NCI-H187 treated with DMSO at 0.1 percent for 48 hours (cell line): Measurements from ENCODE around the gene KCMF1.

ENCODE experiments used
- DNase-seq: peaks from one replicate; lab custom pipeline; 2025; lab: John Stamatoyannopoulos, UW

The KCMF1 gene

GRCh38 chr2:84956334-84957297 is 14.3 kb upstream of the KCMF1 start:
- no peak for DNase-seq

GRCh38 chr2:84957771-84958134 is 13.2 kb upstream of the KCMF1 start:
- DNase-seq: no peak

GRCh38 chr2:84958135-84959059 is 12.6 kb upstream of the KCMF1 start:
- DNase-seq: no peak

DNA sequence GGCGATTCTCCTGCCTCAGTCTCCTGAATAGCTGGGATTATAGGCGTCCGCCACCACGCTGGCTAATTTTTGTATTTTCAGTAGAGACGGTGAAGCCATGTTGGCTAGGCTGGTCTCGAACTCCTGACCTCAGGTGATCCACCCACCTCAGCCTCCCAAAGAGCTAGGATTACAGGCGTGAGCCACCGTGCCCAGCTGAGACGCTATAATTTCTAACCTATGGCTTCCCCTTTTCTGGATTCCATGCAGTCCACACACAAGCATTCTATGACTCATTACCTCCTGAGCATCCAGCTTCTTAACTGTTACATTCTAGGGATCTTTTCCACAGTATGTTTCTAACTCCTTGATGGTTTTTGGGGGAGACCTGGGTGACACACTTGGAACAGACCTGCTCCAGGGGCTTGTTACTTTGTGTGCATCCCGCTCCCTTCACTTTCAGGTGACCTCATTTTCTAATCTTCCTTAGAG is 11.8 kb upstream of the KCMF1 start:
- no peak for DNase-seq

GRCh38 chr2:84959566-84960506 is 11.1 kb upstream of the KCMF1 start:
- no peak for DNase-seq

- DNase-seq: no peak
Measured at GRCh38 chr2:84962917-84963316, 8.0 kb upstream of the KCMF1 start.

DNA sequence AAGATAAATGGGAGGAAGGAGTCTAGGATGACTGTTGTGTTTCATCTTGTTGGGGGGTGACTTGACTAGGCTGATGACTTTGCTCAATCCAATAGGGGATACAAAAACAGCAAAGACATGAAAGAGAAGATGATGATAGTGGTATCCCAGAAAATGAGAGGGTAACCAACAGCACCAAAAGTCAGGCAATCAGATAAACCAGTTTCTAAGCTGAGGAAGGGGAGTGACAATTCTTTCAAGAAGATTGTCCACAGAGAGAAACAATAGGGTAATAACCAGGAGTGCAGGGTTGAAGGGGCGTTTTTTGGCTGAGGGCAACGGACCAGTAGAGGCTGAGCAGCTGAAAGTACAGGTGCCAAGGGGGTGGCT is 7.7 kb upstream of the KCMF1 start:
- no peak for DNase-seq

GRCh38 chr2:84963692-84964405 is 7.1 kb upstream of the KCMF1 start:
- DNase-seq: no peak

DNA sequence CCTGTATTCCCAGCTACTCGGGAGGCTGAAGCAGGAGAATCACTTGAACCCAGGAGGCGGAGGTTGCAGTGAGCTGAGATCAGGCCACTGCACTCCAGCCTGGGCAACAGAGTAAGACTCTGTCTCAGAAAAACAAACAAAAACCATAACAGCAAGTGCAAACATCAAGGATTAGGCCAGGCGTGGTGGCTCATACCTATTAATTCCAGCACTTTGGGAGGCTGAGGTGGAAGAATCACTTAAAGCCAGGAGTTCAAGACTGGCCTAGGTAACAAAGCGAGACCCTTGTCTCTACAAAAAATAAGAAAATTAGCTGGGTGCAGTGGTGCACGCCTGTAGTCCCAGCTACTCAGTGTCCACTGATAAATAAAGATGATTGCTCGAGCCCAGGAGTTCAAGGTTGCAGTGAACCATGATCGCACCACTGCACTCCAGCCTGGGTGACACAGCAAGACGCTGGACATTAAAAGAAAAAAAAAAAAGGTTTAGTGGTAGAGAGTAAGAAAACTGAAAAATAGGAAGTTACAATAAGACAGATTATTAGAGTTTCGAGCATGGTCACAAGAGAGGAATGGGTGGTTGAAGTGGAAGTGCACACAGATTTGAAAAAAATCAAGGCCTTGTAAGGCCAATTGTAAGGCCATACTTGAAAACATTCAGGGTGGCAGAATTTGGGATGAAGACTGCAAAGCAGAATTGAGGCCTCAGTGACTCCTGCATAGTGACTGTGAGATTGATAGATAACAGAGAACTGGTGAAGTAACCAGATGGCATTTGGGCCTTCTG is 6.4 kb upstream of the KCMF1 start:
- DNase-seq: no peak

DNA sequence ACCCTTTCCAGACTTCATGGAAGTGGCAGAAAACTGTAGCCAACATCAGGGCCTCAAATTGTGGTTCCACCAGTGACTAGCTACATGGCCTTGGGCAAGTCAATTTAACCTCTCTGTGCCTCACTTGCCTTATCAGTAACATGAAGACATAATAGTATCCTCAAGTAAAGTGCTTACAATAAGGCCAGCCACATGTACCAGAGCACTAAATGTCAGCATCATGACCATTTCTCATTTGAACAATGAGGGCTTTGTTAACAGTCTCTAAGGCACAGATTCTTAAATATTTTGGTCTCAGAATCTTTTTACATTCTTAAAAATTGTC is 5.8 kb upstream of the KCMF1 start:
- no peak for DNase-seq

DNA sequence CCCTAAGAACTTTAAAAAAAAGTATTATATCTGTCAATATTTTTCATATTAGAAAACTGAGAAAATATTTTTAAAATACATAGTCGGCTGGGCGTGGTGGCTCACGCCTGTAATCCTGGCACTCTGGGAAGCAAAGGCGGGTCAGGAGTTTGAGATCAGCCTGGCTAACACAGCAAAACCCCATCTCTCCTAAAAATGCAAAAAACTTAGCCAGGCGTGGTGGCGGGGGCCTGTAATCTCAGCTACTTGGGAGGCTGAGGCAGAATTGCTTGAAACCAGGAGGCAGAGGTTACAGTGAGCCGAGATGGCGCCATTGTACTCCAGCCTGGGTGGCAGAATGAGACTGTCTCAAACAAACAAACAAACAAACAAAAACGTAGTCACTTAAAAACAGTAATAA is 5.1 kb upstream of the KCMF1 start:
- DNase-seq: no peak

- no peak for DNase-seq
Measured at GRCh38 chr2:84966731-84967130, 4.2 kb upstream of the KCMF1 start.

- no peak for DNase-seq
Measured at GRCh38 chr2:84969511-84970209, 1.3 kb upstream of the KCMF1 start.

DNA sequence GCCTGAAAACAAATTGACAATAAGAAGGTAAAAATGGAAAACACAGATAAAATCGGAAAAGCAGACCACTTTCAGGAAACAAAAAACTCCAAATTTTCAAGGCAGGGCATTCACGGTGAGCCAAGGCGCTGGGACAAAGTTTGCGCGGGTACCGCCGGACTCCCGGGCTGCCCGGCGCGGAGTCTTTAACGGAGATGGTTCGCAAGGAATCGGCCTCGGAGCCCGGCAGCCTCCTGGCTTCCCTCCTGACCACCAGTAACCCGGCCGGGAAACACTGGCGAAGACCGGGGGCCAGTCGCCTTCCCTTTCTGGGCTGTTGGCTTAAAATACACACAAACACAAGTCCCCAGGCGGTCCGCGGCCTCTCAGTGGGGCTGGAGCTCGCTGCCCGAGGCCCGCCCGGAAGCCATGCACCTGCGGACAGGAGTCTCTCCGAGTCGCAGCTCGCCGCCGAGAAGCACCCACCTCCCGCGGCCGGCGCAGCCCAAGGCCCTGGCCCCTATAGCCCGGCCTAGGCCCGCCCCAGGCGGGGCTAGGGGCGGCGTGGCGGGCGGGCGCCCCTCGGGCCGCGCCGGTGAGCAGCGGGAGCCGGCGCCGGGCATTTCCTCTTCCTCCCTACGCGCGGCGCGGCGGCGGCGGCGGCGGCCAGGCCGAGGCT is 622 bp upstream of the KCMF1 start:
- no peak for DNase-seq

- no peak for DNase-seq
Measured at GRCh38 chr2:84971510-84972206, 697 bp downstream of the KCMF1 start.

DNA sequence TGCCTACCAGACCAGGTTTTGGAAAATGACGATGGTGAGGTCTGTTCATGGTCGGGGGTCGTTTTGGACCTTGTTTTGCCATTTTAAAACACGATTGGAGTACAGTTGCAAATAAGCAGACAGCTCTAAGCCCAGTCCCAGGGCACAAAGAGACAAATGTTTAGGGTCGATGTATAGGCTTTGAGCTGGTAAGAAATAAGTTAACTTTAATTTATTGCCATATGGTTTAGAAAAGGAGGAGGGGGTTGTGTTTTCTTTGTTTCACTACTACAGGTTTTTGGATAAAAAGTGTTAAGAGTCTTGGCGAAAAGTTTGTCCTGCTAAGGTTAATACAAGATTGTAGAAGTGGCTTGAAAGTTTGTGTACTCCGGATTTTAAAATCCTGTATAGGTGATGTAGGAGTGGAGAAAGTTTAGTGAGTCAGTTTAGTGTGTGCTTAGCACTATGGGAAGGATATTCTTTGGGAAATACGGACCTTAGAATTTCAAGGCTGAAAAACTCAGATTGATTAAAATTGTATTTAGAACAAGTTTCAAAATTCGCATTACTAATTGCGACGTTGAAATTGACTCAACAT is 1.3 kb downstream of the KCMF1 start:
- DNase-seq: no peak

DNA sequence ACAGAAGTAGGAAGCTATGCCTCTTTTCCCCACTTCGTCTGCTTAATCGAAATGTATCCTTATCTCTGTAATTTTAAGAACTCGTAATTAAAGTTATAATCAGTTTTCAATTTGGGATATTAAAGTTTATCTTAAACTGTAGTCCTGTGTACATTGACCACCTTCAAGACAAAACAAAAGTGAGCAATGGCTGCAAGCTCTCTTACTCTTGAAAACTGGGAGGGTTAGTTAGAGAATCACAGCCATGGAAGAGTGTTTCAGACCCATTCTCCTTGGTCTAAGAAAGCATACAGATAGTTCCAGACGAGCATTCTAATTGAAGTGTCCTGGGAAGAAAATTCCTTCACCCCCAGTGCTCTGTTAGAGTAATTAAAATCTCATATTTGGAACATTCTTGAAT is 2.0 kb downstream of the KCMF1 start:
- DNase-seq: no peak

DNA sequence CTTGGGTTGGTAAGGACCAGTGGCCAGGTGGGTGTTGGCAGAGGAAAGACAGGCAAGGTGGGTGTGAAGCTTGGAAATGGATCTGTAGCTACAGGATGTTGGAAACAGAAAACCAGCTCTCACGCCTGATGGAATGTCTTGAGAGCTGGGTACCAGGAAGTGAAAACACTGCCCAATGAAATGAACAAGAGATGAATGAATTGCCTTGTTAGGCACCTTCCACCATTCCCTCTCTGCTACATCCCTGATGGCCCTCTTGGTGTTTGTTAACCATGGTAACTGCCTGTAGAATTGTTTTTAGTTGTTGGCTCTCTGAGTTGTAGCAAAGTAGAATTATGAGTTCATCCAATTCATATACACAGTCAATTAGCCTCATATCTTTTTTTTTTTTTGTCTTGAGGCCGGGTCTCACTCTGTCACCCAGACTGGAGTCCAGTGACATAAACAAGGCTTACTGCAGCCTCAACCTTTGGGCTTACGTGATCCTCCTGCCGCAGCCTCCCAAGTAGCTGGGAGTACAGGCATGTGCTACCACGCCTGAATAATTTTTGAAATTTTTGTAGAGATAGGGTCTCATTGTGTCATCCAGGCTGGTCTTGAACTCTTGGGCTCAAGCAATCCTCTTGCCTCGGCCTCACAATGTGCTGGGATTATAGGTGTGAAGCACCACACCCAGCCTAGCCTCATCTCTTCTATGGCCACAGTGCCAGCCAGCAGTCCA is 9.5 kb downstream of the KCMF1 start:
- no peak for DNase-seq
